ENCODE data around the gene CD160.
"Not testable (repeated sequence)": the region's sequence is repeated elsewhere in the genome, so short reads cannot be mapped to it uniquely, and the experiment has no call there.

The CD160 gene

DNA sequence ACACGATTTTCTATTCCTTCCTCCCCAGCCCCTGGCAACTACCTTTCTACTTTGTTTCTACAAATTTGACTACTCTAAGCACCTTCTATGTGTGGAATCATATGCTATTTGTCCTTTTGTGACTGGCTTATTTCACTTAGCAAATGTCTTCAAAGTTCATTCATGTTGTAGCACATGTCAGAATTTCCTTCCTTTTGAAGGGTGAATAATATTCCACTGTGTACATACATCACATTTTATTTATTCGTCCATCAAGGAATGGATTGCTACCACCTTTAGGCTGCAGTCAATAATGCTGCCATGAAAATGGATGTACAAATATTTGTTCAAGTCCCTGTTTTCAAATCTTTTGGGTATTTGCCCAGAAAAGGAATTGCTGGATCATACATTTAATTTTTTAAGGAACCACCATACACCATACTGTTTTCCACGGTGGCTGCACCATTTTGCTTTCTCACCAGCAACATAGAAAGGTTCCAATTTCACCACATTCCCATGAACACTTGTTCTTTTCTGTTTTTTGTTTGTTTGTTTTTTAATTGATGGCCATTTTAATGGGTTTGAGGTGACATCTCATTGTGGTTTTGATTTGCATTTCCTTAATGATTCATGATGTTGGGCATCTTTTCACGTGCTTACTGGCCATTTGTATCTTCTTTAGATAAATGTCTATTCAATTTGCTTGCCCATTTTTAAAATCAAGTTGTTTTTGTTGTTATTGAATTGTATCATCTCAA, 8.8 kb upstream of the CD160 start:
- no peak for DNase-seq (ENCODE audit: low read depth in 2 of 2)

DNA sequence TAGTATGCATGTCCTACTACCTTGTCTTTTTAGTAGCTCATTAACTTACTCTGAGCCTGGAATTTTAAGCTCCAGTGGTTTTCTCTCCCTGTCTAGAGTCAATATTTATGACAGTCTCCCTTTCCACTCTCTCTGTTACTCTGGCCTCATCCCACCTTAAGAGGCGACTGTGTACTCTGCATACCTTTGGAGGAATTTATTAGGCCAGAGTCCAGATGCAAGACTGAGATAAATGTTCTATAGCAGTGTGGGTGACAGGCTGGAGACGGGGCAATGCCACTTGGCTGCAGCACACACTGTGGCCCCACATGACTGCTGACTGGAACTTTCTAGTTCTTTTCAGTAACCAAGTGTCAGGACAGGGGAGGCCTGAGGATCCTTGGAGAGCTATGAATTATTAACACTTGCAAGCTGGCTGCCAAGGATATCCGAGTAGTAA, 8.1 kb upstream of the CD160 start:
- DNase-seq (ENCODE audit: low read depth in 2 of 2): no peak

DNA sequence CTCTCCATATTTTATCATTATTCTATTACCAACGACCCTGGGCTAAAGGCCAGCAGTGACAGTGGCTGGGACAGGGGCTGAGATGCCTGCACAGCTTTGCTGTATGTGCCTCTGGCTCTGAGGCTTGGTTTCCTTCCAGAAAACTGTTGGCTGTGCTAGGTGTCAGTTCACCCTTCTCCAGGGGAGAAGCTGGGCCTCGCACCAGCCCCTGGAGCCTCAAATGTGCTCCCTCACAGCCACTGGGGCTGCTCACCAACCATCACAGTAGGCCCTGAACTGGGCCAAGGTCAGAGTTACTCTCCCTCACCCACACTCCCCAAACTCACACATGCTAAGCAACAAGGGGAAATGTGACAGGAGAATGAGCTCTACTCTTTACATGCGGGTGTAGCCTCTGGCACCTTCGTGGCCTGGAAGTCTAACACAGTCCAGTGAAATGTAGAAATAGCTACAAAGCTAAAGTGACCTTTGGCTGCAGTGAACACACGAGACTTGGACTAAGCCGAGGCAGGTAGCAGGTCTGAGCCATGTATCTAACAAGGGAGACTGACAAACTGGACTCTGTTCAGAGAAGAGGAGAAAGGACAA, 4.7 kb upstream of the CD160 start:
- no peak for DNase-seq (ENCODE audit: low read depth in 2 of 2)

DNA sequence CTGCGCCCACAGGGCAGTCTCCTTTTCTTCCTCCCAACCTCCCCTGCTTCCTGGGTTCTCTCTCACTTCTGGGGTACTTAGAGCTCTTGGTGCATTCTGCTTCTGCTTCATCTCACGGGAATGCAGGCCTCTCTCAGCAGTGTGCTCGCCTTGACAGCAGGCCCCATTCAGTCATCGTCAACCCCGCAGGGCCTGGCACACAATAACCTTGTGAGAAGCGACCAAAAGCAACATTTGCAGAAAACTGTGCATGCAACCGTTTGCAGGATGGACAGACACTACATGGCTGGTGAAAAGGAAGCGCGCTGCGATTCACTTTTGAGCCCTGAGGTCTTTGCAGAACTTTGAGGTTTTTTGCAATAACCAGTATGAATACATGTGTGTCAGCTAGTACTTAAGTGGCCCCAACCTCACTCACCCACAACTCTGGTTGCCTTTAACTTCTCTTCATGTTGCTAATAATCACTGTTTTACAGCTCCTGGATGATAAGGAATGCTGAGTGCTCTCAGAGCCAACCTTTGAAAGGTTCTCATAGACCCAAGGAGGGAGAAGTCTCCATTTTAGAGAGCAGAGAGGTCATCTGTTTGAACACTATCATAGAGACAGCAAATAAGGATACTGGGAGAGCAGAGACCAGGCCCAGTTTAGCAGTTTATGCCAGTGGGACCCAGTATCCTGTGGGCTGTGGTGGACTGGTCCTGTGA, 2.5 kb upstream of the CD160 start:
- no peak for DNase-seq (ENCODE audit: low read depth in 2 of 2)

DNA sequence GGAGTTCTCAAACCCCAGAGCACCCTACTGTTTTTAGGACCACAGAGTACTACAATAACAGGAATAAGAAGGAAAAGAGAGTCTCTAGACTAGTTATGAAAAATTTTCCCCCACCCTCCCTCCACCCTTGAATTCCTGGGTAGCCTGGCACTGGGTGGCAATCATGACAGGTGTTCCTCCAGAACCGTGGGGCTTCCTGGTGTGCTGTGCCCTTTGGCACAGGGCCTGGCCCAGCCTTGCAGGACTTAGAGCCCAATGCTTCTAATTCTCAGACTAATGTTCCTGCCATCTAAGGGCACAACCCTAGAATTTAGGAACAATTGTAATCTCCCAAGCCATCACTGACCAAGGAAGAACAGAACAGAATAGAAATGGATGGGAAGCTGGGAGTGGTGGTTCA, 1.5 kb upstream of the CD160 start:
- no peak for DNase-seq (ENCODE audit: low read depth in 2 of 2)

DNA sequence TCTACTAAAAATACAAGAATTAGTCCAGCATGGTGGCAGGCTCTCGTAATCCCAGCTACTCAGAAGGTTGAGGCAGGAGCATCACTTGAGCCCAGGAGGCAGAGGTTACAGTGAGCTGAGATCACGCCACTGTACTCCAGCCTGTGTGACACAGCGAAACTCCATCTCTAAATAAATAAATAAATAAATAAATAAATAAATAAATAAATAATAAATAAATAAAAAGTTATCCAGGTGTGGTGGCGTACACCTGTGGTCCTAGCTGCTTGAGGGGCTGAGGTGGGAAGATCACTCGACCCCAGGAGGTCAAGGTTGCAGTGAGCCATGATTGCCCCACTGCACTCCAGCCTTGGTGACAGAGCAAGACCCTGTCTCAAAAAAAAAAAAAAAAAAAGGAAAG, 834 bp upstream of the CD160 start:
- not testable (repeated sequence) for DNase-seq (ENCODE audit: low read depth in 2 of 2)

DNA sequence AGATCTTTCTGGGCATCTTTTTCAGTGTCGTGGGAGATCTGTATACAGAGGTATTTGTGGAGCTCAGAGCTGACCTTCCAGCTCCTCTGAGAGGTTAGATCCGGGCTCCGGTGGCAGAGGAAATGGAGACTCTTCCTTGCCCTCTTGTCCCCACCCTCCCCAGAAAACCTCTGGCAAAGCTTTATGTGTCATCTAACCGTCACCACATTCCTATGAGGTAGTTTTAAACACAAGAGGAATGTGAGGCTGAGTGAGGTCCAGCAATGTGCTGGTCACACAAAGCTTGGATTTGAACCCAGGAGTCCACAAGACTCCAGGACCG, 1.2 kb downstream of the CD160 start:
- DNase-seq (ENCODE audit: low read depth in 2 of 2): peak; percentile 35 to 37

DNA sequence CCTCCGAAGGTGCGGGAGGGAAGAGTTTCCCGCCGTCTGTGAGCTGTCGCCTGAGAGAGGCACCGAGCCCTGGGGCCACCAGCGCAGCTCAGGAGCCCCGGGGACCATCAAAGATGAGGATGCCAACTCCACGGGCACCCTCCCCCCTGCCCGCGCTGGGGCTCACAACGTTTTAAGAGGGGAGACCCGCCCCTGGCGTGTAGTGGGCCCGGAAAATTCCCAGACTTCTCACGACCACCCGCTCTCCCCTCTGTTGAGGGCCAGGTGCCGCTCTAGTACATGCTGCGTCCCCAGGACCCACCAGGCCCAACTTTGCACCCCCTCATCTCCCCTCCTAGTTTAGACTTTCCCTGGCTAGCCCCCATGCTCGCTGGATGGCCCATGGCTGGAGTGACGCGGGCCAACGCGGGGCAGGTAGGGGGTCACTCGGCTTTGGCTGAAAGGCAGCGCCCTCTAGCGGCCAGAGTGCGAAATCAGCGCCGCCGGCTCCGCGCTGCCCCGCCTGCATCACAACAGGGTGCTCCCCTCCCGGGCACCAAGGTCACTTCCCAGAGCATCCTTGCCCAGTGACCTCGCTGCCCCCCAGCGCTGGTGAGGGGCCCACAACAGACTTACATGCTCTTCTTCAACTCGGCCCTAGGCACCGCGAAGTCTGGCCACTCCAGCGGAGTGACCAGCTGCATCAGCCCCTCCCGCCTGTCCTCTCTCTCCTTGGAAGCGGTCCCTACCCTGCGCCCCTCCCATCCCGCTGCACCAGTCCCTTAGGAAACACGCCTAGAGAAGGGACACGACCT, 1.8 kb downstream of the CD160 start:
- DNase-seq (ENCODE audit: low read depth in 2 of 2): peak in 1 of 2 experiments; percentile 14

DNA sequence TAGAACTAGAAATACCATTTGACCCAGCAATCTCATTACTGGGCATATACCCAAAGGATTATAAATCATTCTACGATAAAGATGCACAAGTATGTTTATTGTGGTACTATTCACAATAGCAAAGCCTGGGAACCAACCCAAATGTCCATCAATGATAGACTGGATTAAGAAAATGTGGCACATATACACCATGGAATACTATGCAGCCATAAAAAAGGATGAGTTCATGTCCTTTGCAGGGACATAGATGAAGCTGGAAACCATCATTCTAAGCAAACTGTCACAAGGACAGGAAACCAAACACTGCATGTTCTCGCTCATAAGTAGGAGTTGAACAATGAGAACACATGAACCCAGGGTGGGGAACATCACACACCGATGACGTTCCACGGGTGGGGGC, 6.9 kb downstream of the CD160 start:
- DNase-seq (ENCODE audit: low read depth in 2 of 2): not testable (repeated sequence)

DNA sequence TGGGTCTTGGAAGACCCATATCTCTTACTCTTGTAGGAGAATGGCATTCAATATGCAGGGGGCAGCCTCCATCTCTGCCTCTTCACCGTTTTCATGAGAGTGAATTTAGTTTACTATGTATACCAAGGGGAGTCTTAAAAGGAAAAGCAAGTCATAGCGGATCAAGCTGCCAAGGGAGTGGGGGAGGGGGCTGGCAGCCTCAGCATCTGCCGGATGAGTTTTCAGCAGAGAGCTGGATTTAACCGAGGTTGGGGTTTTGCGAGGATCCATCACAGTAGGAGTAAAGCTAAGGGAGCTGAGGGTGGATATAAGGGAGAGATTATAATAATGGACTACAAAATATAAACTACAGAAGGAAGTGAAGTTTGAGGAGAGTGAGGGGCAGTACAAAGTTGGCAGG, 9.9 kb downstream of the CD160 start:
- DNase-seq (ENCODE audit: low read depth in 2 of 2): no peak

DNA sequence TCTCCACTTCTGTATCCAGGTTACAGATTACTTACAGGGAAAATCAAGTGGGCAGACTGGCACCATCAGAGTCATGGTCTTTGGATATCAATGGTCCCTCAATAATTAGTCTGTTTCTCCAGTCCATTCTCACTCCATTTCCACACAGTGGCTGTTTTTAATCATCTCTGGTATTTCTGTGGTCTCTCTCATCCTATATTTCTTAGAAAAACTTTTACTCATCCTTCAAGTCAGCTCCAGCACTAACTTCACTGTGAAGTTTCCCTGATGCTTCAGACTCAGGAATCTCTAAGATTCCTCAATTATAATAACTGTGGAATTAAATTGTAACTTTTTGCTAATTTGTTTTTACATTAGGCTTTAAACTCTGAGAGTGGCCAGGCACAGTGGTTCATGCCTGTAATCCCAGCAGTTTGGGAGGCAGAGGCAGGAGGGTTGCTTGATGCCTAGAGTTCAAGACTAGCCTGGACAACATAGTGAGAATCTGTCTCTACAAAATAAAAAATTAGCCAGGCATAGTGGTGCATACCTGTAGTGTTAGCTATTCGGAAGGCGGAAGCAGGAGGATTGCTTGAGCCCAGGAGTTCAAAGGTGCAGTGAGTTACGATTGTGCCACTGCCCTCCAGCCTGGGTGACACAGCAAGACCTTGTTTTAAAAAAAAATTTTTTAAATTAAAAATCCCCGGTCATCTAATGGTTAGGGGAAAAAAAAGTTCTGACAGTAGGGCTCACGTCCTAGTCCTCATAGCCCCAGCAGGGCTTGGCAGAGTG, 10.6 kb downstream of the CD160 start:
- DNase-seq (ENCODE audit: low read depth in 2 of 2): peak; percentile 48 to 54

DNA sequence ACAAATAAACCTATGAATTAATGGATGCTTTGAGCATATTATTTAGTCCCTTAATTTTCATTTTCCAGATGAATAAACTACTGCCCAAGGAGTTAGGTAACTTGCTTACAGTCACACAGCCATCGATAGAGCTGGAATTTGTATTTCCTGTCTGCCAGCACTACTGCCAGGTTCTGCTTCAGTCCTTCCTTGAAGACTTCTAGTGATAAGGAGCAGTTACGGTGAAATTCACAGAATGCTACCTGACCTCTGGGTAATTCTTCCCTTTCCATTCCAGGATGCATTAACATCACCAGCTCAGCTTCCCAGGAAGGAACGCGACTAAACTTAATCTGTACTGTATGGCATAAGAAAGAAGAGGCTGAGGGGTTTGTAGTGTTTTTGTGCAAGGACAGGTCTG, 11.2 kb downstream of the CD160 start:
- no peak for DNase-seq (ENCODE audit: low read depth in 2 of 2)

DNA sequence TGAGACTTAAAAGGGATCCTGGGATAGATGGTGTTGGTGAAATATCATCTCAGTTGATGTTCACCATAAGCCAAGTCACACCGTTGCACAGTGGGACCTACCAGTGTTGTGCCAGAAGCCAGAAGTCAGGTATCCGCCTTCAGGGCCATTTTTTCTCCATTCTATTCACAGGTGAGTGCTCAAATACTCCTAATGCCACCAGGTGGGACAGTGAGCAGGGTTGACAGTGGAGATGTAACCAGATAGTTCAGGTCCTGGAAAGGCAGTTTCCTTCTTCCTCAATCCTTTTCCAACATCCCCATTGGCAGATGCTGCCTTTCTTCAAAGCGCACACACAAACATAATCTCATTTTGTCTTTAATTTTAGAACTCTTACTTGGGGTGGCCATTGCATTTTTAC, 11.6 kb downstream of the CD160 start:
- no peak for DNase-seq (ENCODE audit: low read depth in 2 of 2)

DNA sequence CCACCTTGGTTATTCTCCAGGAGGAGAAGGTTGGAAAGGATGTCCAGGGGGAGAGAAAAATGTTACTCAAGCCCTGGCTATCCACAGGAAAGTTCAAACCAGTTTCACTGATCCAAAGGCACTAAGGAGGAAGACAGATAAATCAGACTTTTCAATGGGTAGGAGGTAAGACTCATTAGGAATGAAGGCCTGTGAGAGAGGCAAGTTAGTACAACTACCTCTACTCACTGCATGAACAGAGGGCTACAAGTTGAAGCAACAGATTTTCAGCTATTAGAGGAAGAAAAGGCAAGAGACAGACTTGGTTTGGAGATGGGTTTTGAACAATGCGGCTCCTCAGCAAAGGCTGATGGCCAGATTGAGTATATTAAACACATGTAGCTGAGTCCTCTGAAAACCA, 16.9 kb downstream of the CD160 start:
- no peak for DNase-seq (ENCODE audit: low read depth in 2 of 2)

DNA sequence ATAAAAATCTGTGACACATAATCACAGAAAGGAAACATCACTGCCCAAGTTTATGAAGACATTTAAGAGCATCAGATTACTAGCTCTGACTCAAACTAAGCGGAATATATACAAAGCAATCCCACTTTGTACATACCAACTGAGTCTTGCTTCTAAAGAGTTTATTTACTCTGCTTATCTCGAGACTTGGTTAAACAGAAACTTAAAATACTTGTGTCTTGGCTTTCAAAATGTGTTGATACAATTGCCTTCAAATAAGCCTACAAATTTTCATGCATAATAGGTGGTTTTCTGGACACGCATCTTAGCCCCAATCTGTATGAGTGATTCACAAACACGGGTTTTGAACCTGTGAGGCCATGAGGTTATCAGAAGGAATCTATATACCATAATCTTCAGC, 21.0 kb downstream of the CD160 start:
- peak in 1 of 2 experiments; percentile 21 for DNase-seq (ENCODE audit: low read depth in 2 of 2)

DNA sequence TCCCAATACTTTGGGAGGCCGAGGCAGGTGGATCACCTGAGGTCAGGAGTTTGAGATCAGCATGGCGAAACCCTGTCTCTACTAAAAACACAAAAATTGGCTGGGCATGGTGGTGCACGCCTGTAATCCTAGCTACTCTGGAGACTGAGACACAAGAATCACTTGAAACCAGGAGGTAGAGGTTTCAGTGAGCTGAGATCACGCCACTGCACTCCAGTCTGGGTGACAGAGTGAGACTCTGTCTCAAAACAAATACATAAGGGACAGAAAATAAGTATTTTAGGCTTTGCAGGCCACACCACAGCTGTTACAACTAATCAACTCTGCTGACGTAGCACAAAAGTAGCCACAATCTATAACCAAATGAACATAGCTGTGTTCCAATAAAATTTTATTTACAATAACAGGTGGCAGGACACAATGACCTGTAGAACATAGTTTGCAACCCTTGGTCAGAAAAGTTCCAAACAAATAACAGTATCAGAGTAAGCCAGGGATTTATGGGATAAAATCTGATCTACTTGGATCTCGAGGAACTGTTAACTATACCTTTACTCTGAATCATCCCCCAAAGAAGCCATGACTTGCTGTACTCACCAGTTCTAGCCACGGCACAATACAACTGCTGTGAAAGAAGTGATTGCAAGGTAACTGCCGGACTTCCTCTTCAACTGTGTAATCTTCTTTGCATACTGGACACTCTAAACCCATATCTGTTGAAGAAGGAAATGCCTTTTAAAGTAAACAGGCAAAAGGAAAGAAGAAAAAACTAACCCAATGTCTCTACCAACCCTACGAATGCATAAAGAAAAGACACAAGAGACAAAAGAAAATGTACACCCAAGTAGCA, 28.3 kb downstream of the CD160 start:
- DNase-seq (ENCODE audit: low read depth in 2 of 2): no peak

DNA sequence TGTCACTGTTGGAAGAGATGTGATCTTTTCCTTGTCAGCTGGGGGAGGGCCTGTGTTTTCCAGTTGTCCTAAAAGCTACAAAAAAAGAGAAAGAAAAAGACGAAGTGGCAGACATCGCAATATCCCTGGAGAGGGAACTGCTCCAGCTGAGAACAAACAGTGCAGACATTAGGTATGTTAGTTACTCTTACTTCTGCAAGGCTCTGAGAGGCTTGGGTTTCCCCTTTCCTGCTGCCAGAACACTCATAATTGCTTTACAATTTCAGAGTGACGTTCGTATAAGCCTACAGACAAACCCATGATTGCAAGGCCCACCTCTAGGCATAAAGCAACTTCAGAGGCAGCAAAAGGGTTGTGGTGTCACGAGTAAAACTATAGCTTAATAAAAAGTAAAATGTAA, 31.1 kb downstream of the CD160 start:
- no peak for DNase-seq (ENCODE audit: low read depth in 2 of 2)

DNA sequence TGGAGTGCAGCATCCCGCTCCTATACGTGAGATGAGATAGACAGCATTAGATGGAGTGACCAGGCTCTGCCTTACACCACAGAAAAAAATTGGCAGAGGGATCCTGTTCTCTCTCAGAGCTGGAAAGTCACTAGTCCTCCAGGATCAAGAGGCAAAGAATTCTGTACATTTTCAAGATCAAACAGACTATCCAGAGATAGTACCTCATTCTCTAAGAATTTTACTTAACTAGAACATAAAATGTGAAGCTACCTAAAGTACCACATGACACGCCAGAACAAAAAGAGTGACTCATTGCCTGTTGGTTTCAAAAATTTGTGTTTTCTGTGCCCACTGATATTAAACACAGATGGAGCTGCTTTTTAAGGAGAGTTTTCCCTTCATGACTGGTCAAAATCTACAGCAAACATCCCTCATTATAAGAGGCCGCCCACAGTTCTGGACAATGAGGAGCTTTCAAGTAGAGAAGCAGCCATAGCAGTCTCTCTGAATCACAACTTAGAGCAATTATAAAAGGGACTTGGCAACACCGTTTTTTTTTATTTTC, 32.3 kb downstream of the CD160 start:
- peak; percentile 95 to 96 for DNase-seq (ENCODE audit: low read depth in 2 of 2)

DNA sequence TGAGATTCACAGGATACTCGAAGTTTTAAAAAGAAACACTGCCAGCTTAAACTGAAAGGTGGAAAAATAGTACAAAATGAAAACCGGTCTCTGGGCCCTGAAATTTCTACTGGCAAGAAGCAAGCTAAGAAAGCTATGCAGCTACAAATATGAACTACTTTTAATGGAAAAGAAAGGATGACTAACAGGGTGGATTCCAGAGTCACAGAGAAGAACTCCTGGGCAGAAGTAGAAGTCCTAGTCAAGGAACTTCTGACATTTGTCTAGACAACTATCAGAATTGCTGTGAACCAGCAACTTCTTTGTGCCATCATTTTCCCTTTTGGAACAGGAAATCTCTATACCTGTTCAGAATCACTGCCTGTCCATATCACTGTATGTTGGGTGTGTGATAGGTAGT, 38.1 kb downstream of the CD160 start:
- DNase-seq (ENCODE audit: low read depth in 2 of 2): no peak

DNA sequence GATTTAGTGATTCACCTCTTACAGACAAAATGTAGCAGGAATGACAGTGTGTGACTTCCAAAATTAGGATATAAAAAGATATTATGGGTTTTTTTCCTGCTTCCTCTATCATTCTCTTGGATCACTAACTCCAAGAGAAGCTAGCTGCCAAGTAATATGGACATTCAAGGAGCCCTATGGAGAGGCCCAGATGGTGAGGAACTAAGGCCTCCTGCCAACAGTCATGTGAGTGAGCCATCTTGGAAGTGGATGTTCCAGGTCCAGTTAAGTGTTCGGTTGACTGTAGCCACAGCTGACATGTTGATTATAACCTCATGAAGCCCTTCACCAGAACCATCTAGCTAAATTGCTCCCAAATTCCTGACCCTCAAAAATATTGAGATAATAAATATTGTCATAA, 38.8 kb downstream of the CD160 start:
- DNase-seq (ENCODE audit: low read depth in 2 of 2): no peak

Data from fibroblast of skin of left quadriceps (primary cell).